NCI-H748 (cell line): ENCODE data around the gene IGDCC3.
"Not testable (repeated sequence)": the region's sequence is repeated elsewhere in the genome, so short reads cannot be mapped to it uniquely, and the experiment has no call there.

ENCODE experiments used
- DNase-seq: peaks from one replicate; lab custom pipeline; 2025; ENCODE audit not compliant: unreplicated experiment; lab: John Stamatoyannopoulos, UW

The IGDCC3 gene

GRCh38 chr15:65371976-65372786, 5.6 kb downstream of the IGDCC3 start:
- DNase-seq: no peak

DNA sequence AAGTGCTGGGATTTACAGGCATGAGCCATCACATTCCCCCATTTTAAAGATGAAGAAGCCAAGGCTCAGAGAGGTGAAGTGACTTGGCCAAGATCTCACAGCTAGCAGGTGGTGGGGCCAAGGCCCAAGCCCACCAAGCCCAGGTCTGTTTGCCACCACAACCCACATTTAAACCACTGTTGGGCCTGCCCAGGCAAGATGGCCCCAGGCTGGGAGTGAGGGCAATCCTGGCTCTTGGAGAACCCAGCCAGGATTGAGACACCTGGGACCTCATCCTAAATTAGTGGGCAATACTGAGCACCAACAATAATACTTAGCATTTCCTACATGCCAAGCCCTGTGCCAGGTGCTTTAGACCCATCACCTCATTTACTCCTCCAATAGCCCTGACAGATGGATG, 6.9 kb downstream of the IGDCC3 start:
- no peak for DNase-seq

GRCh38 chr15:65369651-65370050, 8.2 kb downstream of the IGDCC3 start:
- DNase-seq: no peak

- DNase-seq: no peak
These were observed 8.6 kb downstream of the IGDCC3 start for GRCh38 chr15:65369212-65369547.

DNA sequence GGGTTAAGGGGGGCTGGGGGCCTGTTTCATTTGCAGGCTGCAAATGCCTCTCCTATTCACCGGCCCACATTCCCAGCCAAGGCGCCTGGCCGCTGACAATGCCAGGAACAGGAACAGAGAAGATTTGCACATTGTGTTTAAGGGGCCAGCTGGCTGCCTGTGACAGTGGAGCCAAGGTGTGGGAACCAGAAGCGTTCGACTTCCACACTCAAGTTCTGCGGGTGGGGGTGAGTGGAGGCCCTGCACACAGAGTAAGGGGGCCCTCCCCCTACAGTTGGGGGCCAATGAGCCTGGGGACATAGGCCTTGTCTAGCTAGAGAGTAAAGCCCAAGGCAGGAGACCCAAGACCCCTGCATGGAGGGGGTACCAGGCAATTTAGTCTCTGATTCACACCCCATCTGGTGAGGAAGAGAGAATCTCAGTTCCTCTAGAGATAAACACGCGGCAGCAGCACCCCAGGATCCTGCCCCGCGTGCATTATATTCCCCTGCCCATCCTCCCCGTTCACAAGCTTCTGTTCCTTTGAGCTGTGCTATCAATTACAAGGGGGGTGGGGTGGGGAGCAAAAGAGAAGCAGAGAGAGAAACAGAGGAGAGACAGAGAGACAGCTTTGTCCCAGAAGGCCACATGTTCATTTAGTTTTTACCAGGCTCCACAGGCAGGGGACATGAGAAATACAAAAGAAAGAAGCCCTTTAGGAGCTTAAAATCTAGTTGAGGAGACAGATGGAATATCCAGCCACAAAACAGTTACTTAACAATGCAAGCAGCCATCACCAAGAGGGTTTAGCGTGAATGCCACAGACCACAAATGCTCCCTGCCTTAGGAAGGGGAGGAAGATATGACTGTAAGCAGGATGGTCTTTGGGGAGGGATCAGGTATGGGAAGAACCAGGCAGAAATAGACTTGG, 9.2 kb downstream of the IGDCC3 start:
- DNase-seq: no peak

DNA sequence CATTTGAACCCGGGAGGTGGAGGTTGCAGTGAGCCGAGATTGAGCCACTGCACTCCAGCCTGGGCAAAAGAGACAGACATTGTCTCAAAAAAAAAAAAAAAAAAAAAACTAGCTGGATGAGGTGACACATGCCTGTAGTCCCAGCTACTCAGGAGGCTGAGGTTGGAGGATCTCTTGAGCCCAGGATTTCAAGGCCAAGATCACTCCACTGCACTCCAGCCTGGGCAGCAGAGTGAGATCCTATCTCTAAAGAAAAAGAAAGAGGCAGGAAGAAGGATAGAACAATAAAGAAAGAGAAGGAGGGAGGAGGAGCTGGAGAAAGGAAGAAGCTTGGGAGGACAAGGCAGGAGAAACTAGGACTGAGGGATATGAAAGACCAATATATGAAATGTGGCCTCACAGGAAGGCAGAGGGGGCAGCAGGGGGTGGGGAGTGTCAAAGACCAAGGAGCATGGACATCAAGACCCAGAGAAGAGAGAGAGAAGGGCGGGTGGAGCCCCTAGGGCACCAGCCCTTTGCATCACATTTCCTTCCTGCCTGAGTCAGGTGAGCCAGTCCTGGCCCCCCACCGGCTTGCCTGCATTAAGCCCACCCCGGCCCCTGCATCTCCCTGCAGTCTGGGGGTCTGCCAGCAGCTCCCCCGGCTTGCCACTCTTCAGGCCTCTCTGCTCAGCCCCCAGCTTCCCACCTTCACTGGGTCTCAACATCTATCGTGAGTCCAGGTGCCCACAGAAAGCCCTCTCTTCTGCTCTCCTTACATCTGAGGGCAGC, 11.5 kb downstream of the IGDCC3 start:
- DNase-seq: no peak

GRCh38 chr15:65365229-65365628, 12.6 kb downstream of the IGDCC3 start:
- no peak for DNase-seq

GRCh38 chr15:65363766-65364165, 14.0 kb downstream of the IGDCC3 start:
- no peak for DNase-seq

DNA sequence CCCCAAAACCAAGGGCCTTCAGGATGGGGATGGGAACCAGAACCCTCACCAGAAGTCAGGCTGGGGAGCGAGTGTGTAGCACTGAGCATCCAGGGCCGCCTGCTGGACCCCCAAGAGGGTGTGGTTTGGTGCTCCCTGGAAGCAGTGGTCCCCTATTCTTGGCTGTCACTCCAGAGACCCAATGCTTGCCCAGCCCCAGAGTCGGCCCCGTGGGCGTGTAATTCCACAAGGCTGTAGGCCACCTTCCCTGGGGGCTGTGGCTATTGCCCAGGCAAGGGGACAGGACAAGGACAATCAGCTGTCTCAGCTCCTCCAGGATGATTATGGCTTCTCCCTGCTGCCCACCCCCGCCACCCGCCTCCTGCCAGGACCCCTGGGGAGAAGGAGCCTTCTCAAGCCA, 14.5 kb downstream of the IGDCC3 start:
- no peak for DNase-seq

DNA sequence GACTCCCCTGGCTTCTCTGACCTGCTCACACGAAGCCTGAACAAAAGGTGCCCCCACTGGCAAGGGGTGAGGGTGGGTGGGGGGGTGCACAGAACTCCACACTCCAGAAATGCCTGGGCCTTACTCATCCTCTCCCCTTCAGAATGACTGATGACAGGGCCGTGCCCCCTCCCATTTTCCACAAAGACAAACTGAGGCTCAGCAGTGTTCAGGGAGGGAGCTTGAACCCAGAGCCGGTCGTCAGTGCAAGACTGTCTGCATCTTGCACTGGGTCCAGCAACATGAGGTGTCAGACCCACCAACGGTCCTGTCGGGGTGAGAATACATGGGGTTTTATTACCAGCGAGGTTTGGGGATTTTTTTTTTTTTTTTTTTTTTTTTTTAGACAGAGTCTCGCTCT, 15.3 kb downstream of the IGDCC3 start:
- no peak for DNase-seq

DNA sequence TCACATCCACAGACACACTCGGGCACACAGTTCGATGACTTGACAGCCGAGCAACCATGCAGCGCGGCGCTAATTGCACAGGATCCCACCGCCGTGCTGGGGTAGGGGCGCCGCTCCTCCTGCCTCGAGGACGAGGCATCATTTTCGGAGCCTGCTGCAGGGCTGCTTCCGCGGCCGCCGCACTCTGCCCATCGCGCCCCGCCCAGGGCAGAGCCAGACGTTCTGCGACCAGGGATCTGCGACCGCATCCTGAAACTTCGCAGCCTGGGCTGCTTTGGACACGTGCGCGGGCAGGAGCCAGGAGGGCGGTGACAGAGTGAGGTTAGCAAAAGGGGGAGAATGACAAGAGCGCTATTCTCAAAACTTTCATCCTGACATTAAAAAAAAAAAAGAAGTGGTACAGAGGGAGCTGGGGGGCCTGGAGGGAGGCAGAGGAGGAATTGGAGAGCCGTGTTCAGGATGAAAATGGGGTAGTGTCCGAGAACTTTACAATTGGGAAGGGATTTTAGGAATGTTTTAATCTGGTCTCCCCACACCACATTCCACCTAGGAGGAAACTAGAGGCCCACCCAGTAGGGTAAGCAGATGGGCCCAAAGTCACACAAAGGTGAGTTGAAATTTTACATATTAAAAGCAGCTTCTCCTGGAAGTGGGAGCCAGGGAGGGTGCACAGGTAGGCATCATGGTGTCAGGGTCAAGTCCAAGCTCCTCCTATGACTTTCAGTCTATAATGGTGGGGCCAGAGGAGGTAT, 15.9 kb downstream of the IGDCC3 start:
- DNase-seq: no peak

DNA sequence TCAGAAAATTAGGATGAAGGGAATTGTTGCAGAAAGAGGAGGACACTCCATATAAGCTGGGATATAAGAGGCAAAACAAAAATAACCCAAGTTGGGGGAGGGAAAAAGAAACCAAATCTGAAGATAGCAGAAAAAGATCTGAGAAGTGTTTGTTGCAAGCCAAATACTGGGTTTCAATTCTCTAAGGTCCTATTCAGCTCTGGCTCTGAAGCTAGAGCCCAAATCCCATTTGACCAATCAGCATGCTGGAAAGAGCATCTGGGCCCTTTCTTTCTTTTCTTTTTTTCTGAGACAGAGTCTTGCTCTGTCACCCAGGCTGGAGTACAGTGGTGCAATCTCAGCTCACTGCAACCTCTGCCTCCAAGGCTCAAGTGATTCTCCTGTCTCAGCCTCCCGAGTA, 17.3 kb downstream of the IGDCC3 start:
- no peak for DNase-seq

GRCh38 chr15:65355988-65356353, 21.8 kb downstream of the IGDCC3 start:
- DNase-seq: peak; percentile 50

- peak; percentile 50 for DNase-seq
These were observed 22.4 kb downstream of the IGDCC3 start for GRCh38 chr15:65355173-65355987.

DNA sequence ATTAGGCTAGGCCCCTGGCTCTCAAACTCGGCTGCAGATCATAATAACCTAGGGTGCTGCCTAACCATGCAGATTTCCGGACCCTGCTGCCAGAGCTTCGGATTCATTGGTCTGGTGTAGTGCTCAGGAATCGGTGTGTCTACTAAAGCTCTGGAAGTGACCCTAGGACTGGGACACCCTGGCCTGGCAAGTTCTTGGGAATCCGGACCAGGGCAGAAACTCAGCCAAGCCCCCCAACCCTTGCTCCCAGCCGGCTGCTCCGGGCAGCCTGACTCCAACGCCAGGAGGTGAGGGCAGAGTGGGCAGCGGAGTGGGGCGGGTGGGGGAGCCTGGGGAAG, 23.0 kb downstream of the IGDCC3 start:
- no peak for DNase-seq

- not testable (repeated sequence) for DNase-seq
These were observed 25.8 kb downstream of the IGDCC3 start for GRCh38 chr15:65351972-65352371.

- DNase-seq: no peak
These were observed 28.5 kb downstream of the IGDCC3 start for GRCh38 chr15:65349338-65349737.

DNA sequence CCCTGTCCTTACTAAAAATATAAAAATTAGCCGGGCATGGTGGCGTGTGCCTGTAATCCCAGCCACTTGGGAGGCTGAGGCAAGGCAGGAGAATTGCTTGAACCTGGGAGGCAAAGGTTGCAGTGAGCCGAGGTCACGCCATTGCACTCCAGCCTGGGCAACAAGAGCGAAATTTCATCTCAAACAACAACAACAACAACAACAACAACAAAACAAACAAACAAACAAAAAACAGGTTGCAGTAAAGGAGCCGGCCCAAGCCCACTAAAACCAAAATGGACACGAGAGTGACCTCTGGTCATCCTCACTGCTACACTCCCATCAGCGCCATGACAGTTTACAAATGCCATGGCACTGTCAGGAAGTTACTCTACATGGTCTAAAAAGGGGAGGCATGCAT, 30.0 kb downstream of the IGDCC3 start:
- not testable (repeated sequence) for DNase-seq

GRCh38 chr15:65346856-65347598, 30.8 kb downstream of the IGDCC3 start:
- DNase-seq: no peak

DNA sequence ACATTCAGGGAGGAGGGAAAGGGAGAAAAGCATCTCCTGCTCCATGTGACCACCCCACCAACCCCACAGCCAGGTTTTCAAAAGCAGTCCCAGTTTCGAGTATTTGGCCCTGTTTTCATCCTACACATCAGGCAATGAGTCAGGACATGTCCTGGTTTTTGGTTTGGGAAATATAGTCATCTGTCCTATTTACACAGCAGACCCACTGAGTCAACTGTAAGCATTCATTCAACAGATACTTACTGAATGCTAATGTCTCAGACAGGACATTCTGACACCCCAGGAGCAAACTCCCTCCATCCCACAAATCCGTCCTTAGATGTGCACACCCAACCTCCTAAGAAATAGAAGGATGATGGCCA, 32.9 kb downstream of the IGDCC3 start:
- DNase-seq: no peak
